ENCODE data around the gene ARL16. TPM values are rescaled to one million over a fixed set of nuclear protein-coding genes. Genes with fewer than 3 reads are reported as not detected.

The ARL16 gene
- polyA plus RNA-seq, 1 donor (not counting 4 experiments of a cell fraction or from before 2014, with no cell fraction given): 48.7 TPM

- peaks cover 25% of the 10 kb centered on the region for H3K27me3 ChIP-seq (ENCODE audit: control insufficient read depth, extremely low read depth, insufficient read depth, low read length)
- H3K4me1 ChIP-seq (ENCODE audit: control insufficient read depth, extremely low read depth, insufficient read depth, low read length): no peaks in the 10 kb centered on the region
- no peaks in the 10 kb centered on the region for H3K79me2 ChIP-seq (ENCODE audit: control insufficient read depth, insufficient read depth, low read length)
- no peaks in the 10 kb centered on the region for H3K9me3 ChIP-seq (ENCODE audit: control insufficient read depth, low read depth, low read length)
- H3K9ac ChIP-seq (ENCODE audit: control insufficient read depth, extremely low read depth, insufficient read depth, low read length): no peak overlapping the region
- dilution Hi-C loops (cut with MboI; ENCODE audit: extremely low pct_ligation_motif_present, low sequenced_read_pairs): no loop called here
- H4K20me1 ChIP-seq (ENCODE audit: control insufficient read depth, extremely low read depth, insufficient read depth, low read length): peaks cover 4% of the 10 kb centered on the region
- H3K4me3 ChIP-seq (ENCODE audit: control insufficient read depth in 2 of 3, extremely low read depth in 1 of 3, insufficient read depth in 2 of 3, low read depth in 1 of 3, low read length in 3 of 3): no peak overlapping the region
- no peak overlapping the region for H3K27ac ChIP-seq (ENCODE audit: control insufficient read depth, insufficient read depth, low read length)
- no peak overlapping the region for H3K4me2 ChIP-seq (ENCODE audit: control insufficient read depth, extremely low read depth, insufficient read depth, low read depth, low read length)
- H2AFZ ChIP-seq (ENCODE audit: control insufficient read depth, low read length): no peak overlapping the region
- DNase-seq (ENCODE audit: low read depth, low spot score) (no peak), FAIRE-seq (no peak)
- no peaks in the 10 kb centered on the region for H3K9me1 ChIP-seq (ENCODE audit: control insufficient read depth, extremely low read depth, insufficient read depth, low read length)
- peaks cover 0 to 3% of the 10 kb centered on the region in 2 experiments for H3K36me3 ChIP-seq (ENCODE audit: control insufficient read depth in 2 of 2, extremely low read depth in 1 of 2, insufficient read depth in 2 of 2, low read length in 2 of 2)
- TF ChIP-seq EZH2 (IDR thresholded peaks at IDR 0.05; ENCODE audit: low read length): peak; percentile 58
- TF ChIP-seq, protein P1, sequence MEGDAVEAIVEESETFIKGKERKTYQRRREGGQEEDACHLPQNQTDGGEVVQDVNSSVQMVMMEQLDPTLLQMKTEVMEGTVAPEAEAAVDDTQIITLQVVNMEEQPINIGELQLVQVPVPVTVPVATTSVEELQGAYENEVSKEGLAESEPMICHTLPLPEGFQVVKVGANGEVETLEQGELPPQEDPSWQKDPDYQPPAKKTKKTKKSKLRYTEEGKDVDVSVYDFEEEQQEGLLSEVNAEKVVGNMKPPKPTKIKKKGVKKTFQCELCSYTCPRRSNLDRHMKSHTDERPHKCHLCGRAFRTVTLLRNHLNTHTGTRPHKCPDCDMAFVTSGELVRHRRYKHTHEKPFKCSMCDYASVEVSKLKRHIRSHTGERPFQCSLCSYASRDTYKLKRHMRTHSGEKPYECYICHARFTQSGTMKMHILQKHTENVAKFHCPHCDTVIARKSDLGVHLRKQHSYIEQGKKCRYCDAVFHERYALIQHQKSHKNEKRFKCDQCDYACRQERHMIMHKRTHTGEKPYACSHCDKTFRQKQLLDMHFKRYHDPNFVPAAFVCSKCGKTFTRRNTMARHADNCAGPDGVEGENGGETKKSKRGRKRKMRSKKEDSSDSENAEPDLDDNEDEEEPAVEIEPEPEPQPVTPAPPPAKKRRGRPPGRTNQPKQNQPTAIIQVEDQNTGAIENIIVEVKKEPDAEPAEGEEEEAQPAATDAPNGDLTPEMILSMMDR (optimal IDR thresholded peaks at IDR 0.05 in 1 of 3, IDR thresholded peaks at IDR 0.05 in 1 of 3, conservative IDR thresholded peaks at IDR 0.05 in 1 of 3; ENCODE audit: extremely low read depth in 1 of 3, insufficient read depth in 2 of 3, low read length in 3 of 3): no peak
These were observed 34.9 kb downstream of the ARL16 start for GRCh38 chr17:81648707-81649085.

- H3K9ac ChIP-seq (ENCODE audit: control insufficient read depth, extremely low read depth, insufficient read depth, low read length): no peak overlapping the region
- H3K4me3 ChIP-seq (ENCODE audit: control insufficient read depth in 2 of 3, extremely low read depth in 1 of 3, insufficient read depth in 2 of 3, low read depth in 1 of 3, low read length in 3 of 3): no peak overlapping the region
- no peak overlapping the region for H2AFZ ChIP-seq (ENCODE audit: control insufficient read depth, low read length)
- no peaks in the 10 kb centered on the region for H3K79me2 ChIP-seq (ENCODE audit: control insufficient read depth, insufficient read depth, low read length)
- H3K9me3 ChIP-seq (ENCODE audit: control insufficient read depth, low read depth, low read length): no peaks in the 10 kb centered on the region
- H3K36me3 ChIP-seq (ENCODE audit: control insufficient read depth in 2 of 2, extremely low read depth in 1 of 2, insufficient read depth in 2 of 2, low read length in 2 of 2): peaks cover 0 to 3% of the 10 kb centered on the region in 2 experiments
- H3K27ac ChIP-seq (ENCODE audit: control insufficient read depth, insufficient read depth, low read length): no peak overlapping the region
- H3K4me2 ChIP-seq (ENCODE audit: control insufficient read depth, extremely low read depth, insufficient read depth, low read depth, low read length): no peak overlapping the region
- no peaks in the 10 kb centered on the region for H3K9me1 ChIP-seq (ENCODE audit: control insufficient read depth, extremely low read depth, insufficient read depth, low read length)
- DNase-seq (ENCODE audit: low read depth, low spot score) (no peak), FAIRE-seq (no peak)
- peaks cover 25% of the 10 kb centered on the region for H3K27me3 ChIP-seq (ENCODE audit: control insufficient read depth, extremely low read depth, insufficient read depth, low read length)
- TF ChIP-seq EZH2 (IDR thresholded peaks at IDR 0.05; ENCODE audit: low read length): peak; percentile 19
- TF ChIP-seq, protein P1 (optimal IDR thresholded peaks at IDR 0.05 in 1 of 3, IDR thresholded peaks at IDR 0.05 in 1 of 3, conservative IDR thresholded peaks at IDR 0.05 in 1 of 3; ENCODE audit: extremely low read depth in 1 of 3, insufficient read depth in 2 of 3, low read length in 3 of 3): no peak
- peaks cover 4% of the 10 kb centered on the region for H4K20me1 ChIP-seq (ENCODE audit: control insufficient read depth, extremely low read depth, insufficient read depth, low read length)
- dilution Hi-C loops (cut with MboI; ENCODE audit: extremely low pct_ligation_motif_present, low sequenced_read_pairs): no loop called here
- H3K4me1 ChIP-seq (ENCODE audit: control insufficient read depth, extremely low read depth, insufficient read depth, low read length): no peaks in the 10 kb centered on the region
These were observed 35.4 kb downstream of the ARL16 start for GRCh38 chr17:81648013-81648706.

Data from keratinocyte (primary cell).